Nephron progenitor cell (in vitro differentiated cells): ENCODE measurements around the gene EEF1E1.
"Not testable (repeated sequence)": the region's sequence is repeated elsewhere in the genome, so short reads cannot be mapped to it uniquely, and the experiment has no call there.

Experiments used
- DNase-seq: peaks from one replicate; pipeline ENCODE4 v3.0.0; 2021
- H3K27ac Mint-ChIP-seq: 2 replicates; pipeline ENCODE4 v1.8.0; 2021; ENCODE audit warnings: mild to moderate bottlenecking, moderate library complexity, mixed read lengths
- H3K27me3 Mint-ChIP-seq: 2 replicates; pipeline ENCODE4 v1.8.0; 2021; ENCODE audit warnings: mild to moderate bottlenecking, low read depth, mixed read lengths; ENCODE audit not compliant: poor library complexity
- H3K36me3 Mint-ChIP-seq: 2 replicates; pipeline ENCODE4 v1.8.0; 2021; ENCODE audit warnings: low read depth, mixed read lengths
- H3K4me1 Mint-ChIP-seq: 2 replicates; pipeline ENCODE4 v1.8.0; 2021; ENCODE audit warnings: mixed read lengths
- H3K4me3 Mint-ChIP-seq: 2 replicates; pipeline ENCODE4 v1.8.0; 2021; ENCODE audit warnings: mild to moderate bottlenecking, moderate library complexity, mixed read lengths
- H3K9me3 Mint-ChIP-seq: 2 replicates; pipeline ENCODE4 v1.8.0; 2021; ENCODE audit warnings: mild to moderate bottlenecking, moderate library complexity, mixed read lengths
- TF ChIP-seq, protein P1 (sequence below): fragments of 200-600 bp; sonication (generic); IDR thresholded peaks from 2 replicates; pipeline ENCODE4 v1.5.0; 2021; ENCODE audit warnings: antibody characterized with exemption

The EEF1E1 gene

GRCh38 chr6:8041913-8042583, 60.3 kb downstream of the EEF1E1 start:
- Mint-ChIP-seq H3K4me1 (no peaks in the 10 kb centered on the region), H3K36me3 (peaks cover 98% of the 10 kb centered on the region), H3K4me3 (no peak overlapping the region), H3K27ac (no peak overlapping the region), H3K9me3 (peaks cover 63% of the 10 kb centered on the region), H3K27me3 (no peaks in the 10 kb centered on the region)
- TF ChIP-seq, protein P1, sequence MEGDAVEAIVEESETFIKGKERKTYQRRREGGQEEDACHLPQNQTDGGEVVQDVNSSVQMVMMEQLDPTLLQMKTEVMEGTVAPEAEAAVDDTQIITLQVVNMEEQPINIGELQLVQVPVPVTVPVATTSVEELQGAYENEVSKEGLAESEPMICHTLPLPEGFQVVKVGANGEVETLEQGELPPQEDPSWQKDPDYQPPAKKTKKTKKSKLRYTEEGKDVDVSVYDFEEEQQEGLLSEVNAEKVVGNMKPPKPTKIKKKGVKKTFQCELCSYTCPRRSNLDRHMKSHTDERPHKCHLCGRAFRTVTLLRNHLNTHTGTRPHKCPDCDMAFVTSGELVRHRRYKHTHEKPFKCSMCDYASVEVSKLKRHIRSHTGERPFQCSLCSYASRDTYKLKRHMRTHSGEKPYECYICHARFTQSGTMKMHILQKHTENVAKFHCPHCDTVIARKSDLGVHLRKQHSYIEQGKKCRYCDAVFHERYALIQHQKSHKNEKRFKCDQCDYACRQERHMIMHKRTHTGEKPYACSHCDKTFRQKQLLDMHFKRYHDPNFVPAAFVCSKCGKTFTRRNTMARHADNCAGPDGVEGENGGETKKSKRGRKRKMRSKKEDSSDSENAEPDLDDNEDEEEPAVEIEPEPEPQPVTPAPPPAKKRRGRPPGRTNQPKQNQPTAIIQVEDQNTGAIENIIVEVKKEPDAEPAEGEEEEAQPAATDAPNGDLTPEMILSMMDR = no peak
- DNase-seq = no peak

DNA sequence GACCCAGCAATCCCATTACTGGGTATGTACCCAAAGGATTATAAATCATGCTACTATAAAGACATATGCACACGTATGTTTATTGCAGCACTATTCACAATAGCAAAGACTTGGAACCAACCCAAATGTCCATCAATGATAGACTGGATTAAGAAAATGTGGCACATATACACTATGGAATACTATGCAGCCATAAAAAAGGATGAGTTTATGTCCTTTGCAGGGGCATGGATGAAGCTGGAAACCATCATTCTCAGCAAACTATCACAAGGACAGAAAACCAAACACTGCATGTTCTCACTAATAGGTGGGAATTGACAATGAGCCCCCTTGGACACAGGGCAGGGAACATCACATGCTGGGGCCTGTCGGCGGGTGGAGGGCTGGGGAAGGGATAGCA, 68.2 kb downstream of the EEF1E1 start:
- not testable (repeated sequence) for H3K4me3 Mint-ChIP-seq, H3K4me1 Mint-ChIP-seq, H3K27me3 Mint-ChIP-seq, H3K27ac Mint-ChIP-seq, DNase-seq
- peaks cover 86% of the 10 kb centered on the region for H3K9me3 Mint-ChIP-seq
- peaks cover 95% of the 10 kb centered on the region for H3K36me3 Mint-ChIP-seq

GRCh38 chr6:8030920-8031319, 71.4 kb downstream of the EEF1E1 start:
- Mint-ChIP-seq H3K4me1 (peaks cover 18% of the 10 kb centered on the region), H3K27ac (no peak overlapping the region), H3K36me3 (peaks cover 71% of the 10 kb centered on the region), H3K27me3 (no peaks in the 10 kb centered on the region), H3K4me3 (no peak overlapping the region), H3K9me3 (peaks cover 58% of the 10 kb centered on the region)
- TF ChIP-seq, protein P1 = no peak
- no peak for DNase-seq
